OCI-LY1 (cell line): Measurements from ENCODE around the gene SLC2A13.

Experiments
- EZH2 ChIP-seq: fragments of 200-600 bp; sonication (generic), shearing (Covaris generic); IDR thresholded peaks from 2 replicates; pipeline ENCODE4 v1.8.0; 2017; ENCODE audit warnings: borderline replicate concordance, mixed run types, mild to moderate bottlenecking, antibody characterized with exemption, low read length, moderate library complexity, mixed read lengths
- TF ChIP-seq, protein P1 (sequence below): fragments of 200-600 bp; sonication (generic), shearing (Covaris generic); IDR thresholded peaks from 2 replicates; pipeline ENCODE4 v1.5.1; 2017; ENCODE audit warnings: mild to moderate bottlenecking, antibody characterized with exemption, low read length, moderate library complexity, mixed read lengths

DNA sequence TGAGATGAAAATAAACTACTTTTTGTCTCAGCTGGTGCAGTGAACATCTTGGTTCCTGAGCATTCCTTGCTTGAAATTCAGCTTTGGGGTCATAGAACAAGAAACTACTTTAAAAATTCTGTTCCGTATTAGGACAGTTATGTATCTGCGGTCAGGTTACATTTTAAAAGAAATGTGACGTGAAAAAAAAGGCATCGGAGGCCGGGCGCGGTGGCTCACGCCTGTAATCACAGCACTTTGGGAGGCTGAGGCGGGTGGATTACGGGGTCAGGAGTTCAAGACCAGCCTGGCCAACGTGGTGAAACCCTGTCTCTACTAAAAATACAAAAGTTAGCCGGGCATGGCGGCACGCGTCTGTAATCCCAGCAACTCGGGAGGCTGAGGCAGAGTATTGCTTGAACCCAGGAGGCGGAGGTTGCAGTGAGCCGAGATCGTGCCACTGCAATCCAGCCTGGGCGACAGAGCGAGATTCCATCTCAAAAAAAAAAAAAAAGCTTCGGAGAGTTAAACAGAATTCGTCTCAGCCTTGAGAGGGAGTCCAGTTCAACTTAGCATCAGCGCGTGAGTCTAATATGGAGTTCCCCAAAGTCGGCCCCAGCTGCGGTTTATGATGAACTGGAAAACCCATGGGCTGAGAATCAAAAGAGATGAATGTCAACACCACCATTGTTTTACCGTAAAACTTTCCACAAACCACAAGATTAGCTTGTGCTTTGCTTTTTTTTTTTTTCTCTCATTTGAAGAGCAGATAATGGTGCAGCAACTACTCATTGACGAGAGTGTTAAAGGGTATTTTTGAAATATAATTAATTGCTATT is 2.1 kb upstream of the SLC2A13 start:
- TF ChIP-seq, protein P1, sequence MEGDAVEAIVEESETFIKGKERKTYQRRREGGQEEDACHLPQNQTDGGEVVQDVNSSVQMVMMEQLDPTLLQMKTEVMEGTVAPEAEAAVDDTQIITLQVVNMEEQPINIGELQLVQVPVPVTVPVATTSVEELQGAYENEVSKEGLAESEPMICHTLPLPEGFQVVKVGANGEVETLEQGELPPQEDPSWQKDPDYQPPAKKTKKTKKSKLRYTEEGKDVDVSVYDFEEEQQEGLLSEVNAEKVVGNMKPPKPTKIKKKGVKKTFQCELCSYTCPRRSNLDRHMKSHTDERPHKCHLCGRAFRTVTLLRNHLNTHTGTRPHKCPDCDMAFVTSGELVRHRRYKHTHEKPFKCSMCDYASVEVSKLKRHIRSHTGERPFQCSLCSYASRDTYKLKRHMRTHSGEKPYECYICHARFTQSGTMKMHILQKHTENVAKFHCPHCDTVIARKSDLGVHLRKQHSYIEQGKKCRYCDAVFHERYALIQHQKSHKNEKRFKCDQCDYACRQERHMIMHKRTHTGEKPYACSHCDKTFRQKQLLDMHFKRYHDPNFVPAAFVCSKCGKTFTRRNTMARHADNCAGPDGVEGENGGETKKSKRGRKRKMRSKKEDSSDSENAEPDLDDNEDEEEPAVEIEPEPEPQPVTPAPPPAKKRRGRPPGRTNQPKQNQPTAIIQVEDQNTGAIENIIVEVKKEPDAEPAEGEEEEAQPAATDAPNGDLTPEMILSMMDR, result no peak
- TF ChIP-seq EZH2, result no peak
